Activated CD8-positive, alpha-beta memory T cell treated with anti-CD3 and anti-CD28 coated beads for 4 hours (primary cell): ENCODE measurements around the gene VSIG8.

ENCODE experiments used
- DNase-seq, 2 donors: peaks; one replicate each; pipeline ENCODE4 v3.0.0-alpha.2; 2020; ENCODE audit warnings: low read depth in 2 of 2

VSIG8 gene

DNA sequence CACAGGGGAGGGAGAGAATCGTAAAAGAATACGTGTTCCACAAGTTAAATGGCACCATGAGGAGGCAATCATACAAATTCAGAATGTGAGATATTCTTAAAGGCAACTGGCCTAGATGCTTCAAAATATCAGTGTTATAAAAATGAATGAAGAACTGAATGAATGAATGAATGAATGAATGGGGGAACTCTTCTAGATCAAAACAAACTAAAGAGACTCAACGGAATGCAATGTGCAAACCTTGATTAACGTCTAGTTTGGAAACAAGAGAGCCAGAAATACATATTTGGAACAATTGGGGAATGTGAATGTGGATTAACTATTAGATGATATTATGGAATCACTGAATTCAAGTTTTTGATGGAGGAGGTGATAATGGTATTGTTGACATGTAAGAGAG, 20.7 kb upstream of the VSIG8 start:
- DNase-seq = no peak

DNA sequence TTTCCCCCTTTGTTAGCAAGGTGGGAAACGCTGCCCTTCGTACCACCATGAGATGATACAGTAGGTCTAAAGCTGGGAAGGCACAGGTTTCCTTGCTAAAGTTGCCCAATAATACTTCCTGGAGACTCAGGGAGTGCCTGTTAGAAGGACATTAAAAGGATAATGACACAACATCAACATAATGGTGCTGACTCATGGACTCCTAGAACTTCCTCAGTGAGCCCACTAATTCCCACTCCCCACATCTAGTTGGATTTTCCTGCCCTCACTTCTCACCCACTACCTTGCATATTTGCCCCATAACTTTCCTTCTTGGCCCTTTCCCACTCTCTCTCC, 20.0 kb upstream of the VSIG8 start:
- DNase-seq = no peak

DNA sequence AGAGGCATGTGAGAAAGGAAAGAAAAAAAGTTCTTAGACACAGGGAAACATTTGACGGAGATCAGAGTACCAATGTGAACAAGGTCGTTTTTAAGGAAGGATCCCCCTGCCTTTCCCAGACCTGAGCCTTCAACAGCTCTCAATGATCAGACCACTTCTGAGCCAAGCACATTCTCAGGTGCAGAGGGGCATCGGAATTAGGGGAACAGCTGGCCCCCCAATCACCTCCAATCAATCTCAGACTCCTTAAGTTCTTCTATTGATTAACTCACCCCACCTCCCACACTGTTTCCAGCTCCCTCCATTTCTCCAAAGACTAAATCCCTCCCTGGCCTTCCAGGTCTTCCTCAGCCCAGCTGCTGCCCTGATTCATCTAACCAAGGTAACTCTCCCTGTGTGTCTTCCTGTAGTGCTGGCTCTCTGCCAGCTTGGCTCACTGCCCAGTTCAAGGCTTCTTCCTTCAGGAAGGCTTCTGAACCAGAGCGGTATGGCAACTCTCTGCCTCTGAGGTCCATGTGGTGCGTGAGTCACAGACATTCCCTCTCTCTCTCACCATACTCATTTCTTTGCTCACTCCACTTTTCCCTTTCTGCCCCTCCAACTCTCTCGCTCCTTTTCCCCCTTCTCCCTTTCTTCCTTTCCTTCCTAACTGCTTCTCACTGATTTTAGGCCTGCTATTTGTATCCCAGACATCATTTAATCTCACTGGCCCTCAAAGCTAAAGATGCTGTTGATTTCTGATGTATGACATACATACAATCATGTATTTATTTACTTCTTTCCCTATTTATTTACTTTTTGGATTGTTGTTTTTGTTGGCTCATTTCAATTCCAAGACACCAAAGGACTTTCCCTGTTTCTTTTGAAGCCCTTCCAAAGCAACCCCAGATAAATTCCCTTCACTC, 19.4 kb upstream of the VSIG8 start:
- no peak for DNase-seq

DNA sequence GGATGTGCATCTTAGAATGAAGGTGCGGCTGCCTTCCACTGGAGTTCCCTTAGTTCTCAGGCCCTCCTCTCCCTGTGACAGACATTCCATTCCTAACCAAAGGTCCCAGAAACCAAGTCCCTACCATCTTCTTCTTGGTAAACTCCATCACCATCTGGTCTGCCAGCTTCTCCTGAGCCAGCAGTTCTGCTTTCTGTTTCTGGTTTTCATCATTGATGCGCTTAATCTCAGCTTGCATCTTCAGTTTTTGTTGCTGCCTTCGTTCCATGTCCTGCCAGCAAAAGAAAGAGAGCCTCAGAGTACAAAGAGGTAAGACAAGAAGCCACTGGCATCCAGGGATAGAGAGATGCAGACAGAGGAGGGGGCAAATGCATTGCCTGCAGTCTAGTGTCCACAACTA, 18.0 kb upstream of the VSIG8 start:
- no peak for DNase-seq

DNA sequence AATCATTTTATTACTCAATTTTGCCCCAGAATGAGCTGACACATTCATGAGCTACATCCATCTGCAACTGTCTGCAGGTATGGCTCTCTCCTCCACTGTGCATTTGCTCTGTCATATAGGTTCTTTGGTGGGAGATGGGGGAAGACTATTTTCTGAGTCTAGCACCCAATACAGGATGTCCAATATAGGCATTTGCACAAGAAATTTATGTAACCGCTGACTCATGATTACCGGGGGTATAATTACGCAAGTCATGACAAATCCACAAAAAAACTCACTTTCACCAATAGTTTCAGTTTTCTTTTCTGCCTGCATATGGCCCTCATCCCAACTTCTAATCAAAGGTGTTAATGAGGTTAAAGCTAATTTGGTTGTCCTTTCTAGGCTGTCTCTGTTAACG, 17.5 kb upstream of the VSIG8 start:
- DNase-seq = no peak

DNA sequence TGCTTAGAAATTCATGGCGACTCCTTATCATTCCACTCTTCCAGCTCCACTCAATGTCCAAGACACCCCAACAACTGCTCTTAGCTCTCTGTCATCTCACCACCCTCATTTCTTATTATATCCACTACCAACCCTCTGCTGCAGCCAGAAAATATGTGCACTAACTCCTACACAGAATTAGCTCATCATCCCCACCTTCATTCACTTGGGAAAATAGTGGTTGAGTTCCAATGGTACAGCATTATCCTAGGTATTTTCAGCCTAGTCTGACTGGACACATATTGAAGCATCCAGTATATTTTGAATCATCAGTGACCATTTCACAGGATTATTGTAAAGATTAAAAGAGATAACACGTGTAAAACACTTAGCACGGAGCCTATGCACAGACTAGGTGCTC, 16.7 kb upstream of the VSIG8 start:
- DNase-seq = no peak

DNA sequence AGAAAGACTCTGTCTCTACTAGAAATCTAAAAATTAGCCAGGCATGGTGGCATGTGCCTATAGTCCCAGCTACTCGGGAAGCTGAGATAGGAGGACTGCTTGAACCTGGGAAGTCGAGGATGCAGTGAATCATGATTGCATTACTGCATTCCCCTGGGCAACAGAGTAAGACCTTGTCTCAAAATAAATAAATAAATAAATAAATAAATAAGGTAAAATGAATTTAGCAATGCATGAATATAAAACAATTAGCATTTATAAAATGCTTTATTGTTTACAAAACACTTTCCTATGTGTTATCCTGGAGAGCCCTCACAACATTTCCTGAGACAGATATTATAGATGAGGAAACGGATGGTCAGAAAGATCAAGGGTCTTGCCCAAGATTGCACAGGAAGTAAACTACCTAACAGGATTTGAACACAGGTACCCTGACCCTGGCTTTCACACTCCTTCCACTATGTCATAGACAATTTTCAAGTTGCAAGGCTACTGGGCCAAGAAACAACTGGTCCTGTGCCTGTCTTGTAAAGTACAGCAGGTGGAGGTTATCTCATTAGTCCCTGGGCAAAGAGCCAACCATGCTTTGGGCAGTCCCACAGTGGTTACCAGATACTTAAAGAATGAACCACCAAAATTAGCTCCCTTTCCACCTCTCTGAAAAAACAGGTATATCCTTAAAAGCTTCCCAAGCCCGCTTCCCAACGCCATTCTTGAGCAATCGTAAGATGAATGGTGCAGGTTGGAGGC, 15.4 kb upstream of the VSIG8 start:
- no peak for DNase-seq

DNA sequence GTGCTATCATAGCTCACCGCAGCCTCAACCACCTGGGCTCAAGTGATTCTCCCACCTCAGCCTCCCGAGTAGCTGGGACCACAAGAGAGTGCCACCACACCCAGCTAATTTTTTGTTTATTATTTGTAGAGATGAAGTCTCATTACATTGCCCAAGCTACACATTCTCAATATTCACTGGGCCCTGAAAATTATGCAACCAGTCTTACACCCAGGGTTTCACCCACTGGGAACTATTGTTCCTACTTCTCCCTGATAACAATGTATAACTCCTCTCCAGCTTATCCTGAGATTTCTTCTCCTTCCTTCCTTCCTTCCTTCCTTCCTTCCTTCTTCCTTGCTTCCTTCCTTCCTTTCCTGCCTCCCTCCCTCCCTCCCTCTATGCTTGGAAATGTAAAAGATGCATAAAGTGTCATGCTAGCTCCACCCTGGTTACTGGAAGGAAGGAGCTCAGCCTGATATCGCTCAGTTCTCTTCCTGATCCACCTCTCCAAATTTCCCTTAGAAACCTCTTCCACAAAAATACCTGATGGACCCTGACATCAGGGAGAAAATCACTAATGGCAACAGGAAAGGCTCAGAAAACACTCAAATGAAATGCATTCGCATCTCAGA, 11.2 kb upstream of the VSIG8 start:
- no peak for DNase-seq

DNA sequence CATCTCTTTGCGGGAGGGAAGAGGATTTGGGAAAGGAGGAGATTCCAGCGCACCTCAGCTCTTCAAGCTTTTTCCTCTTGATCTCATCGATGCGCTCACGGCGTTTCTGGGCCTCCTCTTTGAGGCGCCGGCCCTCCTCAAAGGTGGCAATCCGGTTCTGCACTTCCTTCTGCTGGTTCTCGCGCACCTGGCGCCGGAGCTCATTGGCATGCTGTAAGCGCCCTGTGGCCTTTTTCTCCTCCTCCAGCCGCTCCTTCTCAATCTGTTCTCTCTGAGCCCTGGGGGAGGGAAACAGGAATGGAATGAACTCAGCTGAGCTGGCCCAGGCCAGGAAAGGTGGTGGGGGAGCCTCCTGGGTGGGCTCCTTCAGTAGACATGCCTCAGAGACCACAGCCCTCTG, 10.4 kb upstream of the VSIG8 start:
- no peak for DNase-seq

DNA sequence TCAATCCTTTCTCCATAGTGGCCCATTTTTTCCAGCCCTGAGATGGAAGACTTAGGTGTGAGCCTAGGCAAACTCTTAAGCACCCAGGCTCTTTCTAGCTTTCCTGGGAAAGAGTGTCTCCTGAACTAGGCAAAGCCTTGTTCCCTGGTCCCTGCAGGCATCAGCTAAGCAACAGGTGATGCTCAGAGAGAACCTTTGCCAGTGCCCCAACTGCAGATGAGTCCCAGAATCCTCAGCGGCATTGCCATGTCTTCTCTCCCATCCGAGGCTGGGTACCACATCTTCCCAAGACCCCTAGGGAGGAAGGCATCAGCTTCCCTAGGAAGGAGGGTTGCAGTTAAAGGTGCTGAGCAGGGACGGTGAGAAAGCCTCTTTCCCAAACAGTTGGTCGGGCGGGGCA, 8.2 kb upstream of the VSIG8 start:
- no peak for DNase-seq

DNA sequence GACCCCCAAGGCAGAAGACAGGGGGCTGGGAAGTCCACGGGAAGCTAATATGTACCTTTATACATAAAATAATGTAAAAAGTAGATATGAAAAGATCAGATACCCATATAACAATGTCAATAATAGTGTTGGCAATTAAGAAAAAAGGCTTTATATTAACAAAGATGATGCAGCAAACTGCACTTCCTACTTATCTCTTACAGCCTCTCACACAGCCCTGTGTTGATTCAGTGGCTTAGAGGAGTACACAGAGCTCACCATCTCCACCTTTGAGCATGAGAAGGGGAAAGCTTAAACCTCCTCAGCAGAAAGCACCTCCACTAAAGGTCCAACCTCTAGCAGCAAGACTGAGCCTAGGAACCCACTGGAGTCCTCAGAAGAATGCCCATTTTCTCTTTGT, 7.2 kb upstream of the VSIG8 start:
- no peak for DNase-seq

DNA sequence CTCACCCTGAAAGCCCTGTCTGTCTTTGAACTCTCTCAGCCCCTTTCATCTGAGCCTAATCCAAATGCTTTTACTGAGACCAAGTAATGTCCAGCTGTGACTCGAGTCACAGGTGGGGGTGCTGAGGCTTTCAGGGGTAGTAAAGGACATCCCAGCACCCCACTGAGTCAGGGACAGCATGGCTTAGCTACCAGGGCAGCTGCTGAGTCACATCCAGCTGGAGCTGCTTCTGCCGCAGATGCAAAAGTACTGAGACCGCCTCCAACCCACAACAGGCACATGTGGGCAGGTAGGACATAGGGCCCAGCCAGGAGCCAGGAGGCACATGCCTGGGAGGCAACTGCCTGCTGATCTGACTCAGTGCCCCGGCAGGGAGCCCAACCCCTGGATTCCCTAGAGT, 6.7 kb upstream of the VSIG8 start:
- no peak for DNase-seq

DNA sequence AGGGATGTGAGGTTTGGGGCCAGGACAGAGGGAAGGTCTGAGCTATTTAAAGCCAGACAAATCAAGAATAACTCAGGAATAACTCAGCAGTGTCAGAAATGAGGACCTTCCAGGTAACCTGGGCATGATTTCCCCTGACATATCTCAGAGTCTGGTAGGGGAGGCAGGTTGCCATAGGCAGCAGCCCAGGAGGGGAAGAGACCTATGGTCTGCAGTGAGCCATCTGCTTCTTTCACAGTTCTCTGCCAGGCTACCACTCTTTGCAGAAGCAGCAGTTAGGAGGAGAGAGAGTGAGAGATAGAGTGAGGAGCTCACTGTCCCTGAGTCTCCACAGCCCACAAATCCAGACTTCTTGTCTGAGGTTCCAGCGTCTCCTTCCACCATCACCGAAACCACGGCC, 6.3 kb upstream of the VSIG8 start:
- DNase-seq = no peak

DNA sequence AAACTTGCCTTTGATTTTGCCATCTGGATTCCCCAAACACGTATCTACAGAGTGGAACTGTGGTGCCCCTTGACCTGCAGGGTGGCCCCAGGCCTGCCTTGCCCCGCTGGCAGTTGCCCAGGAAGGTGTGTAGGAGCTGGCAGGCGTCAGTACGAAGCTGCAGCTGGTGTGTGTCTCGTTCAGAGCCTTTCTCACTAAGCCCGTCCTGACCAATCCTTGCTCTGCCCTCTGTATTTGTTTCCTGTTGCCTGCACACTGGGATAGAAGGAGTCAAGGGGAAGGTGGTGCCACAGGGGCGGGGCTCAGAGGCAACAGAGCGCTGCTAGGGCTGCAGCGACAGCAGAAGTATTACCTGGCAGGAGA, 5.2 kb upstream of the VSIG8 start:
- DNase-seq = no peak

DNA sequence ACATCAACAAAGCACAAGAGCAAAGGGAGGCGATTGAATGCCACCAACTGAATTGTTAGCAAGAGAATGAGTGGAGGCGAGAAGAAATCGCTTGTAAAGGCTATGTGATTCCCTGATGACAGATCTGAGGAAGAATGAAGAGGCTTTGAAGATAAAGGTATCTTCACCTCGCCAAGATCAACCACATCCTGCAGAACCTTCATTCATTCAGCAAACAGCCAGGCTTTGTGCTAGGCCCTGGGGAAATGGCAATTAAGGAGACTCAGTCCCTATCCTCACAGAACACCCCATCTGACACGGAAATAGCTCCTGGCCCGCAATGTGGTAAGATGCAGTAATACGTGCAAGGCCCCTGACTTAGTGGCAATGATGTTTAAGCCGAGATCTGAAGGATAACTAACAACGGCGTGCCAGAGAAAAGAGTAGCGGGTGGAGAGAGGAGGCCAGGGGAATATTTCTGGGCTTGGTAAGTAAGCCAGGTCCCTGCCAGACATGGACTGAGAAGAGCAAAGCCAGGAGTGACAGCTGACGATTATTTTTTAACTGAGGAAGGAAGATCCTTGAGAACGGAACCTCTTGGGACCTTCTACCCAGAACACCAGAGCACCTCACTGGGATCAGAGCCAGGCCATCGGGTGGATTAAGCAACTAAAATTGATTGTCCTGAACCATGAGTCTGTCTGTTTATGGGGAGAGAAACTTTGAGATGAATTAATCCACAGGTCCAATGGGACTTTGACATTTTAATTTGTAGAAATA, 4.6 kb upstream of the VSIG8 start:
- no peak for DNase-seq

DNA sequence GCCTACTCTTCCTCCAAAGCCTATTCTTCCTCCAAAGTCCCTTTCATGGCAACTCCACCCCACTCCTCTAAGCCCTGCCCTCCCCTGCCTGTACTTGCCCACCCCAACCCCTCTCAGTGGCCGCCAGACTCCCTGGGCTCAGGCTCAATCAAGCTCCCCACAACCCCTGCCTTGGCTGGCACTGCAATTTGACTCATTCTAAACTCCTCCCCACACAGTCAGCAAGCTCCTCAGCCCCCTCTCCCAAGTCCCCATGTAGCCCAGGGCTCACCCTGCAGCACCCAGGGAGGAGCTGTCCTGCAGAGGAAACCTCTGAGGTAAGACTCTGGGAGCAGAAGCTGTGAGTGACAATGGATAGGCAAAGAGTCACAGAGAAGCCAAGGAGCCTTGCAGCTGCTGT, 3.6 kb upstream of the VSIG8 start:
- no peak for DNase-seq

DNA sequence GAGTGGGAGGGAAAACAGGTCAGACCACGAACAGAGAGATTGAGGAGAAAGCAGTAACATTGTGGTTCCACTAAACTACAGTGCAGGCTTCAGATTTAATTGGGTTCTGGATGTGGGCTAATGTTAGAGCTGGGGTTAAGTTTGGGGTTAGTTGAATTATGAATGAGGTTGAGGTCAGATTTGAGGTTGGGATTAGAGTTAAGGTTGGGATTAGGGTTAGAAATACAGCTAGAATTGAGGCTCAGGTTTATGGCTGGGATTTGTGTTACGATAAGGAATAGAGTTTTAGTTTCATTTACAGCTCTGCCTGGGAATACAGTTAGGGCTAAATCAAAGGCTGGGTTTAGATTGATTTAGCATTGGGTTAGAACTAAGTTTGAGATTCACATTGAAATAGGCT, 1.8 kb upstream of the VSIG8 start:
- DNase-seq = no peak

DNA sequence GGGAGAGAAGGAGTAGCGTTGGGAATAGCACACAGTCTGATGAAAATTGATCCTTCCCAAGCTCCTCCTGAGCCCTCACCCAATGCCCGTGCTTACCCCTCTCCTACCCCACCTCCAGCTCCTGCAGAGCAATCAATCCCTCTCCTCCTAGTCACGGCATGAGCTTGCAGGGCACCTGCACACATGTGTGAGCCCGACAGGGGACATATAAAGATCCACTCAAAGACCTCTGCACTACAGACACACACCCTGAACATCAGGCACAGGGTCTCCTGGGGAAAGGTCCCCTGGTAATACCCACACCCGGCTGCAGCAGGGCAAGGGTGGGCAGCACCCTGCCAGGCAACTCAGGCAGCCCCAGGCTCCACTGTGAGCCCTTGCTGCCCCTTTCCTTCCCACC, 426 bp downstream of the VSIG8 start:
- DNase-seq = no peak

DNA sequence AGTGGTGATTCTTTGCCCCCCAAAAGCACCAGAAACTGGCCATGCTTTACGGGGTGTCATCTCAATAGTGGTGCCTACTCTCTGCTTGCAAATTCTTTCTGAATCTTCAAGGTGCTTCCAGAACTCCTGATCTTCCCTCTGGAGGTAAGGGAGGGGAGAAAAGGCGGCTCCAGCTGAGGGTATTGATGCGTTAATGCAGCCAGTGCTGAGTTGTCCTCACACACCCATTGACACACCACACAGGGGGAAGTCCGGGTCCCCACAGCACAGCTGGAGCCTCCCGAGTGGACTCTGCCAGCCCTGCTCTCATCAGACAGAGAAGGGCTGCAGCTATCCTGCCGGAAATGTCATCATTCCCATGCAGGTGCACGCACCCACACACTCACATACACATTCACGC, 1.2 kb downstream of the VSIG8 start:
- no peak for DNase-seq

DNA sequence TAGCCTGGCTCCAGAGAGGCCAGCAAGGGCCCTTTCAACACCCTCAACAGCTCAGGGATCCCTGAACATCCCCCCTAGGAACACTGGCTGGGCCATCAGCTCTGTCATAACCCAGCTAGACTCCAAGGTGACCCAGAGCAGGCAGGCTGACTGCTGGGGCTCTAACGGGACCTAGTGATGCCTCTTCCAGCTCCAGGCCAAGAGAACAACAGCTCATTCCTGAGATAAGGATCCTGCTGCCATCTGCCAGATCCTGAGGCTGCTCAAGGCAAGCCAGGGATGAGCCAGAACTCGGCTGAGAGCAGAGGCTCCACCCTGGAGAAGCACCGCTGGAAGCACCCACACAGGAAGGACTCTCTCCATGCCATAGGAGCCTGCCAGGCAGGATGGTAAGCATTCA, 2.0 kb downstream of the VSIG8 start:
- DNase-seq = no peak

DNA sequence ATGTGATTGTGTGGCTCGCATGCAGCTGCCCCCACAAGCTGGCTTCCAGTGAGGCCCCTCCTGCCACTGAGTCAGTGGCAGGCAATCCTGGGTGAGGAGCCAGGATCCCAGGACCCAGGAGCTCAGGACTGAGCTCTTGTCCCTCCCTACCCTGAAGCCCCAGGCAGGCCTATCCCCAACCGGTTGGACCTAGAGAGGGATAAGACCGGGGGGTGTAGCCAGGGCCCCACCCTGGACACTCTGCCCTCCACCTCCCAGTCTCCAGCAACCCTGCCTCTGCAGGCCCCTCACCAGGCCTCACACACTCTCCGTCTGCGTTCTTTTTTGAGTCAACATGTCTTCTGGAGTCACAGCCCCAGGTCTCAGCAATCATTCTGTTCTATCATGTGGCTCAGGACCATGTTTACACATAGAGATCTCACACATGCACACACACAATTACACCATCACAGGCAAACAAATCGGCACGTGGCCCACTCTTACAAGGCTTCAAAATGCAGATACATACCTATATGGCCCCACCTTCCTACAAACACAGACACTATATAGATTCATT, 2.6 kb downstream of the VSIG8 start:
- DNase-seq = no peak

DNA sequence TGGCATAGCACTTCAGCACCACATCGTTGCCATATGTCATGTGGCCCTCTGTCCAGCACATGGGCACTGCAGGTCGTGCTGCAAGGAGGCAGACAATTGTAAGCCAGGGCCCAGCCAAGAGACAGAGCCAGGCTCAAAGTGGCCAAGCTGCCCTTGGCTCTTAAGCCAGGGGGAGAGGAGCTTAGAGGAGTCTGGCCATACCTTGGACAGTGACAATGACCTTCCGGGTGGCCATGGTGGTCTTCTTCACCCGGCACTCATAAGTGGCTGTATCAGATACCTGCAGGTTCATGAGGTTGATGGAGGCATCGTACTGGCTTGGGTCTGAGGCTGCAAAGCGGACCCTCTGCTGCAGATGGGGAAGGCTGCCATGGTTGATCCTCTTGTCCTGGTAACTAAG, 4.6 kb downstream of the VSIG8 start:
- DNase-seq = no peak
